22Rv1 (cell line): ENCODE data around the gene MOB1A.

Experiments
- CTCF ChIP-seq: fragments of 450-650 bp; IDR thresholded peaks from 2 replicates; pipeline ENCODE4 v1.5.1; 2017; ENCODE audit warnings: mild to moderate bottlenecking
- ZFX ChIP-seq: fragments of 450-650 bp; IDR thresholded peaks from 2 replicates; pipeline ENCODE4 v1.6.1; 2017; ENCODE audit warnings: antibody characterized with exemption, borderline replicate concordance

GRCh38 chr2:74188018-74188601 lies 9.4 kb upstream of the MOB1A start:
- no peak for TF ChIP-seq CTCF
- no peak for TF ChIP-seq ZFX
